Measurements from ENCODE around the gene RGL4. TPM values are rescaled to one million over a fixed set of nuclear protein-coding genes. Genes with fewer than 3 reads are reported as not detected.

The RGL4 gene
- total RNA-seq, 3 donors from 2014 or later, result 2.0 TPM; not detected in 2

DNA sequence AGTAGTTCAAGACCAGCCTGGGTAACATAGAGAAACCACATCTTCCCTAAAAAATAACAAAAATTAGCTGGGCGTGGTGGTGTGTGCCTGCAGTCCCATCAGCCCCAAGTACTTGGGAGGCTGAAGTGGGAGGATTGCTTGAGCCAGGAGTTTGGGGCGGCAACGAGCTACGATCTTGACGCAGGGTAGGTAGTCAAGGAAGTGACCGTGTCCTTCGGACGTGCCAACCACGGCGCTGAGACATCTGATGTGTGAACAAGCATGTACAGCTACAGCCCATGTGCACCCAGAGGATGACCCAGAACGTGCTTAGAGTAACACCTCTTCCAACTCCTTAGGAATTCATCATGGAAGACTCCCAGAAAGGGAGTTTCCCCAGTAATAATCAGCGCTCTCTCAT, 21.4 kb downstream of the RGL4 start:
- TF ChIP-seq POLR2A (IDR thresholded peaks at IDR 0.05) (no peak), POLR2AphosphoS5 (IDR thresholded peaks at IDR 0.05) (no peak)
- TF ChIP-seq, protein P1, sequence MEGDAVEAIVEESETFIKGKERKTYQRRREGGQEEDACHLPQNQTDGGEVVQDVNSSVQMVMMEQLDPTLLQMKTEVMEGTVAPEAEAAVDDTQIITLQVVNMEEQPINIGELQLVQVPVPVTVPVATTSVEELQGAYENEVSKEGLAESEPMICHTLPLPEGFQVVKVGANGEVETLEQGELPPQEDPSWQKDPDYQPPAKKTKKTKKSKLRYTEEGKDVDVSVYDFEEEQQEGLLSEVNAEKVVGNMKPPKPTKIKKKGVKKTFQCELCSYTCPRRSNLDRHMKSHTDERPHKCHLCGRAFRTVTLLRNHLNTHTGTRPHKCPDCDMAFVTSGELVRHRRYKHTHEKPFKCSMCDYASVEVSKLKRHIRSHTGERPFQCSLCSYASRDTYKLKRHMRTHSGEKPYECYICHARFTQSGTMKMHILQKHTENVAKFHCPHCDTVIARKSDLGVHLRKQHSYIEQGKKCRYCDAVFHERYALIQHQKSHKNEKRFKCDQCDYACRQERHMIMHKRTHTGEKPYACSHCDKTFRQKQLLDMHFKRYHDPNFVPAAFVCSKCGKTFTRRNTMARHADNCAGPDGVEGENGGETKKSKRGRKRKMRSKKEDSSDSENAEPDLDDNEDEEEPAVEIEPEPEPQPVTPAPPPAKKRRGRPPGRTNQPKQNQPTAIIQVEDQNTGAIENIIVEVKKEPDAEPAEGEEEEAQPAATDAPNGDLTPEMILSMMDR (IDR thresholded peaks at IDR 0.05), result no peak
- Histone ChIP-seq H3K36me3 (no peaks in the 10 kb centered on the region), H3K27me3 (no peaks in the 10 kb centered on the region), H3K27ac (no peak overlapping the region), H3K4me3 (no peak overlapping the region), H3K9me3 (no peaks in the 10 kb centered on the region), H3K4me1 (no peaks in the 10 kb centered on the region)
- intact Hi-C loops (cut with DNase I; ENCODE audit: low total_unique reads), result no loop called here
- peak in 1 of 2 donors; percentile 49 for DNase-seq (ENCODE audit: low spot score in 2 of 2)

DNA sequence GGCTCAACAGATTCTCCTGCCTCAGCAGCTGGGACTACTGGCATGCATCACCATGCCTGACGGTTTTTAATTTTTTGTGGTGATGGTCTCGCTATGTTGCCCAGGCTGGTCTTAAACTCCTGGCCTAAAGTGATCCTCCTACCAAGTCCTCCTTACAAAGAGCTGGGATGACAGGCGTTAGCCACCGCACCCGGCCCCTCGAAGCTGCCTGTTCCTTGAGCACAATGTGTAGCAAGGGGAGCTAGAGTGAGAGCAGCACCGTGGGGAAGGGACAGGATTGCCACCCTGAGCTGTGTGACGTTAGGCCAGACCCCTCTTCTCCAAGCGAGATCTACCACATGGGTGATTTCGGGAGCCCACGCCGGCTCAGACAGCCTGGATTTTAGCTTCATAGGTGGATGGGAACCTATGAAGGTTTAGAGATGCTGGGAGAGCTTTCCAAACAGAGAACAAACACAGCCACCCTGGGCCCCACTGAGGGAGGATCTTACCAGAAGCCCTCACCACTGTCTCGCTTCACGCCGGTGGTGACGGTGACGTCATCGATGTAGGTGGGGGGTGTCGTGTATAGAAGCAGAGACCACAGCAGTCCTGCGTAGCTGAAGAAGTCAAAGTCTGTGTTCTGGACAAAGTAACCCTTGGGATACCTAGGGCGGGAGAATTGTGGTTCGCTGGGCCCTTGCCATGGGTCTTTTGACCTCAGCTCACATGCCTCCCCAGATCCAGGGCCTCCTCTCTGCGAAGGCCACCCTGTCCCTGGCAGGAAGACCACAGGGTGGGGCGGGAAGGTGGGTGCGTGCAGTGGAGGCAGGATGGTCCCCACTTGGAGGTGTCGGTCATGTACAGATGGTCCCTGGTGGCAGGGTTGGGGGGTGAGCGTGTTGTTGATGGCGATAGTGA, 23.1 kb downstream of the RGL4 start:
- no peaks in the 10 kb centered on the region for H3K4me1 ChIP-seq
- H3K27ac ChIP-seq, result no peak overlapping the region
- intact Hi-C loops (cut with DNase I; ENCODE audit: low total_unique reads), result no loop called here
- H3K9me3 ChIP-seq, result no peaks in the 10 kb centered on the region
- no peak overlapping the region for H3K4me3 ChIP-seq
- peak in 1 of 2 donors; percentile 24 for DNase-seq (ENCODE audit: low spot score in 2 of 2)
- TF ChIP-seq POLR2A (IDR thresholded peaks at IDR 0.05), result no peak
- TF ChIP-seq, protein P1 (IDR thresholded peaks at IDR 0.05), result no peak
- TF ChIP-seq POLR2AphosphoS5 (IDR thresholded peaks at IDR 0.05), result no peak
- no peaks in the 10 kb centered on the region for H3K27me3 ChIP-seq
- no peaks in the 10 kb centered on the region for H3K36me3 ChIP-seq

DNA sequence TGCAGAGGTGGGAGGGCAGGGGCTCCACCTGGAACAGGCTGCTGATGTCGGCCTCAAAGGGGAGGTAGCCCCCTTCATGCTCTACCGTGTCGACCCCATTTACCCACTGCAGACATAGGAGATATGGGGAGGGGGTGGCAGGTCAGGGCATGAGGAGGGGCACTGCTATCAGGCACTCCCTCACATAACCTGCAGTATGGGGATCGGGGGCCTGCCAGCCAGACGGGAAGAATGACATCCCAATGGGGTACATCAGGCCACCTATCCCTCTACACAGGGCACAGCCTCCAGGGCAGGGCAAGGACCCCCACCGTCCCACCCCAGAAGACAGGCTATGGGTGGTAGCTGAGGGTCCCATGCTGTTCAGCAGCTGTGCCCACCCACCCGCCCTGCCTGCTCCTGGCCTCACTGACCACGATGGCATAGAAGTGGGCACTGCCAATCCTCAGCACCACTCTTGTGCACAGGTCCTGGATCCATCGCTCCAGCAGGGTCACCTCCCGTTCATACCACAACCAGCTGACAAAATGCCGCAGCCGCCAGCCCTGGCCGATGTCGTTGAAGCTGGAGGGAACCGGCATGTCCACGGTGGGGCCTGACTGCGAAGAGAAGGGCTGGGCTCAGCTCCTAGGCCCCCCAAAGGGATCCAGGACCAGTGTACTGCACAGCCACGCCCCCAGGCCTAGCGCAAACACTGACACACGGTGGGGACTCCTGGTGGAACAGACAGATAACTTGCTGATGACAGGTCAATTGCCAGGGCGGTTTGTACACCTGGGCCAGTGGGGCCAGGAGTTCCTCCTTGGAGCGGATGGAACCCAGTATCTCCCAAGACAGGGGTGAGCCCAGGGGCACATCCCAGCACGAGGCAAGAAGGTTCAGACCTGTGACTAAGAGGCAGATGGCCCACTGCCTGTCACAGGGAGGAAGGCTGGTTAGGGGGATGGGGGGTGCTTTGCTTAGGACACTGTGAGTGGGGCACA, 24.1 kb downstream of the RGL4 start:
- Histone ChIP-seq H3K9me3 (no peaks in the 10 kb centered on the region), H3K36me3 (no peaks in the 10 kb centered on the region), H3K27me3 (no peaks in the 10 kb centered on the region), H3K4me1 (no peaks in the 10 kb centered on the region), H3K4me3 (no peak overlapping the region), H3K27ac (no peak overlapping the region)
- intact Hi-C loops (cut with DNase I; ENCODE audit: low total_unique reads), result no loop called here
- TF ChIP-seq POLR2A (IDR thresholded peaks at IDR 0.05) (no peak), POLR2AphosphoS5 (IDR thresholded peaks at IDR 0.05) (no peak)
- TF ChIP-seq, protein P1 (IDR thresholded peaks at IDR 0.05), result no peak
- DNase-seq (ENCODE audit: low spot score in 2 of 2), result peak in 1 of 2 donors; percentile 41

DNA sequence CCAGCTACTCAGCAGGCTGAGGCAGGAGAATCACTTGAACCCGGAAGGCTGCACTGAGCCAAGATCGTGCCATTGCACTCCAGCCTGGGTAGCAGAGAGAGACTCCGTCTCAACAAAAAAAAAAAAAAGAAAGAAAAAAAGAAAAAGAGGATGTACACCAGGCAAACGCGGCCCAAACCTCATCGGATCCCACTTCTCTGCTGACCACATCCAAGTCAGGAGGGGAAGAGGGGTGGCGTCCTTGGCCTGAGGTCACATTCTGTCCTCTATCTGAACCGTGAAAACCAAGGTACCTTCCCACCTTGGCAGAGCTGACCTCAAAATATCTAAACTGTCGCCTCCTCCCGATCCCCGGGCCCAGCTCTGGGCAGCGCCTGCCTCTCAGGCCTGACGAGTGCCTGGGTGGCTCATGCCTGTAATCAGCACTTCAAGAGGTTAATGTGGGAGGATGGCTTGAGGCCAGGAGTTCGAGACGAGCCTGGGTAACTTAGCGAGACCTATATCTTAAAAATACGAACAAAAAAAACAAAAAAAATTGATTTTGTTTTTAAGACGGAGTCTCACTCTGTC, 25.1 kb downstream of the RGL4 start:
- no peak overlapping the region for H3K27ac ChIP-seq
- H3K4me3 ChIP-seq, result peak overlapping the region; percentile 69 to 89 (median 85)
- peak in 1 of 2 donors; percentile 38 for DNase-seq (ENCODE audit: low spot score in 2 of 2)
- no peaks in the 10 kb centered on the region for H3K4me1 ChIP-seq
- H3K9me3 ChIP-seq, result no peaks in the 10 kb centered on the region
- intact Hi-C loops (cut with DNase I; ENCODE audit: low total_unique reads), result no loop called here
- no peaks in the 10 kb centered on the region for H3K36me3 ChIP-seq
- no peaks in the 10 kb centered on the region for H3K27me3 ChIP-seq
- TF ChIP-seq POLR2A (IDR thresholded peaks at IDR 0.05) (no peak), POLR2AphosphoS5 (IDR thresholded peaks at IDR 0.05) (no peak)
- TF ChIP-seq, protein P1 (IDR thresholded peaks at IDR 0.05), result no peak
